GM18499 (cell line): Measurements from ENCODE around the gene CCDC97.
"Not testable (repeated sequence)": the region's sequence is repeated elsewhere in the genome, so short reads cannot be mapped to it uniquely, and the experiment has no call there.

Source experiments
- ATAC-seq: cut with Tn5 transposase; IDR thresholded peaks from one replicate; pipeline ENCODE4 v1.9.1; 2021; ENCODE audit warnings: moderate number of reproducible peaks; ENCODE audit not compliant: insufficient read depth, unreplicated experiment

CCDC97 gene

DNA sequence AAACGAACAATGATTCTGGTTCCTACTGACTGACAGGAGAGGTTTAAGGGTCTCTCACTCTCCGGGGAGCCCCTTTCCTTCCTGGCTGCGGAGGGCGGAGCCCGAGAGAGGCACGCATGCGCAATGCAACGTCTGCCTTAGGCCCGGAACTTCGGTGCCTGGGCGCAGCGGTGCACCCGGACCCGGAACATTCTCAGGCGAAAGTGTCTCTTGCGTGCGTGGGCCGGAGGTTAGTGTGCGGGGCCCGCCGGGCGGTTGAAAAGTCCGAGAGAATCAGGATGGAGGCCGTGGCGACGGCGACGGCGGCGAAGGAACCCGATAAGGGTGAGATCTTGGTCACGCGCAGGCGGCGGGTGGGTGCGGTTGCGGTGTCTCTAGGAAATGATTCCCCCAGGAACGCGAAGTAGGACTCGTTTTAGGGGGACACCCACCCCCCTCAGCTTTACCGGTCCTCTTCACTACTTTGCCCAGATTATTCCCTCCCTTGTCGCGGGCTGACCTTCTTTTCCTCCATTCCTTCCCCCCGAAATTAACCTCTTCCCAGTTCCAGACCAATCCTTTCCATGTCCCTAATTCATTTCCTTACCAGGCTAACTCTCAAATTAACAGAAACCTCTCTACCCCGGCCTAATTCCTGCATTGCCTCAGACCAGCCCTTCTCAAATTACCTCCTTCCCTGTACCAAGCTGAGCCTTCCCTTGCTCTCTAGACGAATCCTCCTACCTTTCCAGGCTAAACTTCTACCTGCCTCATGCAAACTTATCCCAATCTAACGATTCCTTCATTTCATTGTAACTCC lies at the start of gene CCDC97:
Gene CCDC97, plus strand, starts transcription at position 140 of the 799 bp plus-strand sequence. Its CDS starts 139 bp downstream, at position 279.
- no peak for ATAC-seq

DNA sequence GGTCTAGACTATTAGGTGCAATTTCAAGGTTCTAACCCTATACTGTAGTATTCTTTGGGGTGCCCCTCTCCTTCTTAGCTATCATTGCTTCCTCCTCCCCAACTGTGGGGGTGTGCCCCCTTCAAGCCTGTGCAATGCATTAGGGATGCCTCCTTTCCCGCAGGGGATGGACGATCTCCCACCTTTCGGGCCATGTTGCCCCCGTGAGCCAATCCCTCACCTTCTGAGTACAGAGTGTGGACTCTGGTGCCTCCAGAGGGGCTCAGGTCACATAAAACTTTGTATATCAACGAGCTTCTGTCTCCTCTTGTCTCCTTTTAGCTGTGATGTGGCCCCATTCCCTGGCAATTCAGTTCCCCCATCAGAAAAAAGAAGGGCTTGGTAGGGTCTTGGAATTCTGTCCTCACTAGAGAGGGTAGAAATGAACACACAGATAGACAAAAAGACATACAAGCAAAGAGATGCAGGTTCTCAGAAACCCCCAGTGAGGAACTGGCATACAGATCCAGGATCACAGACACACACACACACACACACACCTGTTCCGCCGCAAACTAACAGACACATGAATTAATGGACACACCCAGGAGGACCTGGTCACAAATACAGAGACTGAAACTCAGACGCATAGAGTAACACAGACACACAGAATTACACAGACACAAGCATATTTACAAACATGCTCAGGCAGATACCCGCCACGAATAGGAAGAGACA lies 48.3 kb upstream of the CCDC97 start:
- ATAC-seq = no peak

DNA sequence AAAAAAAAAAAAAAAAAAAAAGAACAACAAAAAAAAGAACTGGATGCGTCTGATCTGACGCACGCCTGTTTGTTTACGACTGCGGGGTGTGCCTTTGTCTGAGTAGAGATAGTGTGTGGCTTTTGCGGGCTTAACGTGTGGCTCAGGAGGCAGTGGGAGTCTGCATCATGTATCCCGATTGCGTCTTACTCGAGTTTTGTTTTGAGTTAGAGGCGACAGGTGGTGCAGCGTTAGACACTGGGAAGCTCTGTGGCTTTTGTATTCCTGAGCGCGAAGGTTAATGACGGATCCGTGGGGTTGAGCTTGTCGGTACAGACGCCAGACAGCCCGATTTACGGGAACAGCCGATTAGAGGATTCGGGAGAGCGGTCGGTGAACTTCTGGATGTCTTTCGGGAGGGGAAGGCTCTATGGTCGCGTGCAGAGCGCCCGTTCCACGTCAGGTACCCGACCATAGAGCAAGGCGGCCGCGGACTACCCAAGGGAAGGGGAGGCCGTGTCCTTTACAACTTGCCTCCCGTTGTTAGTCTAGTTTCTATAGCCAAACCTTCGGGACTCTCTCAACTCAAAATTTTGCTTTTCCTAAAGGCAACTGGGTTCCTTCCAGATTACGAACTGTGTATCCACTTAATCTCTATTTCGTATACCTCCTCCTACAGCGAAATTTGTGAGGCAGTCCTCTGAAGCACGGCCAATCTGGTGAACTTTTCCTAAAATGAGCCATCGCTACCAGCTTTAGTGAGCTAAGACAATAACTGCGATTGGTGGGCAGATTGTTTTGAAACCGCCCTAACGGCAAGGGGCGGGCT lies 46.7 kb upstream of the CCDC97 start:
- peak; percentile 51 for ATAC-seq

- ATAC-seq = peak; percentile 66
Observed at GRCh38 chr19:41263850-41264580, 46.0 kb upstream of the CCDC97 start, which contains the start of gene HNRNPUL1. Gene HNRNPUL1, plus strand, starts transcription at chr19:41264372. Its CDS starts 132 bp downstream, at chr19:41264504.

DNA sequence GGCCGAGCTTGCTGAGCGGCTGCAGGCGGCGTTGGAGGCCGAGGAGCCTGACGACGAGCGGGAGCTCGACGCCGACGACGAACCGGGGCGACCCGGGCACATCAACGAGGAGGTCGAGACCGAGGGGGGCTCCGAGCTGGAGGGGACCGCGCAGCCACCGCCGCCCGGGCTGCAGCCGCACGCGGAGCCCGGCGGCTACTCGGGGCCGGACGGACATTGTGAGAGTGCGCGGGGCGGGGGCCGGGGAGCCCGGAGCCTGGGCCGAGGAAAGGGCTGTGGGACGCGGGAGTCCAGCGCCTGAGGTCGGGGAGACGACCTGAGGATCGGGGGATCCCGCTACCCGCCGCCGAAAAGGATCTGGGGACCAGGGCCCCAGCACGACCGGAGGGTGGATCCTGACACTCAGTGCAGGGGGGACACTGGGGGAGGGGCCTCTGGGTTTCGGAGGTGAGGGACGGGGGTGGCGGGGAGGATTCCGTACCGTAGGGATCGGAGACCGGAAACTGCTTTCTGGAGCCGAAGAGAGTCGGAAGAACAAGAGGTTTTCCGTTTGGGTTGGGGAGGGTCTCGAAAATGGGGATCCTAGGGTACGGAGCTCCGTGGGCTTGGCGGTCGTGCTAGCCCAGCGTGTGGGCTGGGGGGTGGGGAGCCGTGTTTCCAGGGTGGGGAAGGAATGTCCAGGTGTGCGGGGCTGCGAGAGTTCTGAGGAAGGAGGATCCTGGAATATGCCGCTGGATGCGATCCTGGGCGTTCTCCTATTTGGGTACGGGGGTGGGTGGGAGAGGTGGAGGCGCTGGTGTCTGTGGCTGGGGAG lies 45.2 kb upstream of the CCDC97 start:
- no peak for ATAC-seq

- ATAC-seq = no peak
Observed at GRCh38 chr19:41265395-41266153, 44.4 kb upstream of the CCDC97 start.

DNA sequence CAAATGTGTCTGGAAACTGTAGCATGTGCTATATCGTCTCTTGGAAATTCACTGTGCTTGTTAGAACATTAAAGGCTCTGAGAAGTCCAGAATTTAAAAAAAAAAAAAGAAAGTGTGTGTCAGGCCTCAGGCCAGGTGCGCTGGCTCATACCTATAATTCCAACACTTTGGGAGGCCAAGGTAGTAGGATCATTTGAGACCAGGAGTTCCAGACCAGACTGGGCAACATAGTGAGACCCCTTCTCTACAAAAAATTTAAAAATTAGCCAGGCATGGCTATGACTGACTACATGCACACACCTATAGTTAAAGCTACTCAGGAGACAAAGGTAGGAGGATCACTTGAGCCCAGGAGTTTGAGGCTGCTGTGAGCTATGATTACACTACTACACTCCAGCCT lies 40.9 kb upstream of the CCDC97 start:
- no peak for ATAC-seq

DNA sequence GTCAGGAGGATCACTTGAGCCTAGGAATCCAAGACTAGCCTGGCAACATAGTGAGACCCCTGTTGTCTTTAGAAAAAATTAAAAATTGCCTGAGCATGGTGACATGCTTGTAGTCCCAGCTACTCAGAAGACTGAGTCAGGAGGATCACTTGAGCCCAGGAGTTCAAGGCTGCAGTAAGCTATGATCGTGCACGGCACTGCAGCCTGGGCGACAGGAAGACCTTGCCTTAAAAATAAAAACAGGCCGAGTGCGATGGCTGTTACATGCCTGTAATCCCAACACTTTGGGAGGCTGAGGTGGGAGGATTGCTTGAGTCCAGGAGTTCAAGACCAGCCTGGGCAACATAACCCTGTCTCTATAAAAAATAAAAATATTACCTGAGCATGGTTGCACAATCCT lies 40.4 kb upstream of the CCDC97 start:
- no peak for ATAC-seq

GRCh38 chr19:41273076-41273475 lies 36.9 kb upstream of the CCDC97 start:
- ATAC-seq = no peak

DNA sequence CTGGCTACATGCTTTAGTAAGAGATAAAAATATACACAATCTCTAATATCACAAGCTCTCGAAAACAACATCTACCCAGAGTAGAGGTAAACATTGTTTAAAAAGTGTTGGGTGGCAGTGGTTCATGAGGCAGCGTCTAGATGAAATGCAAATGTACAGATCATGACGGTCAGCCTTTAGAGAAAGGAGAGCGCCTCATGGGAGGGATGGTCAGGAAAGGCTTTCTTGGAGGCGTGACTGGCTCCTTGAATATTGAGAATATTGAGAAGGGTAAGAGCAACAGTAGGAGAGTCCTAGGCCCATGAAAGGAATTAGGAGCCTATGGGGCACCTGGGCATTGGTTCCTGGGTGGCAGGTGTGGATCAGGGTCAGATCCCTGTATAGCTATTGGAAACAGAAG lies 35.2 kb upstream of the CCDC97 start:
- ATAC-seq = no peak

GRCh38 chr19:41276231-41276630 lies 33.7 kb upstream of the CCDC97 start:
- no peak for ATAC-seq

GRCh38 chr19:41278478-41278877 lies 31.5 kb upstream of the CCDC97 start:
- ATAC-seq = no peak

GRCh38 chr19:41288673-41289530 lies 21.1 kb upstream of the CCDC97 start:
- no peak for ATAC-seq

GRCh38 chr19:41289814-41290213 lies 20.2 kb upstream of the CCDC97 start:
- not testable (repeated sequence) for ATAC-seq

GRCh38 chr19:41294393-41294792 lies 15.6 kb upstream of the CCDC97 start:
- ATAC-seq = no peak

- no peak for ATAC-seq
Observed at GRCh38 chr19:41295499-41295898, 14.5 kb upstream of the CCDC97 start.

GRCh38 chr19:41296433-41296871 lies 13.5 kb upstream of the CCDC97 start:
- ATAC-seq = no peak
